Testis (tissue), 3 donors: ENCODE data around the gene PACSIN2. TPM values are rescaled to one million over a fixed set of nuclear protein-coding genes. Genes with fewer than 3 reads are reported as not detected.
"Not testable (repeated sequence)": the region's sequence is repeated elsewhere in the genome, so short reads cannot be mapped to it uniquely, and the experiment has no call there.

Experiments
- DNase-seq: peaks from one replicate; pipeline ENCODE4 v3.0.0-alpha.2; 2019
- H3K27ac ChIP-seq, 2 donors: fragments of 200-600 bp; sonication (generic); one replicate each; pipeline ENCODE4 v1.5.1; 2019
- H3K27me3 ChIP-seq: fragments of 200-600 bp; sonication (generic); one replicate; pipeline ENCODE4 v1.5.1; 2019
- H3K36me3 ChIP-seq: fragments of 200-600 bp; sonication (generic); one replicate; pipeline ENCODE4 v1.5.1; 2017; ENCODE audit warnings: low read depth; ENCODE audit errors: missing control alignments
- H3K4me1 ChIP-seq: fragments of 200-600 bp; sonication (generic); one replicate; pipeline ENCODE4 v1.5.1; 2019
- H3K4me3 ChIP-seq, 2 donors: fragments of 200-600 bp; sonication (generic); one replicate each; pipeline ENCODE4 v1.5.1; 2017 to 2019
- H3K9me3 ChIP-seq: fragments of 200-600 bp; sonication (generic); one replicate; pipeline ENCODE4 v1.5.1; 2017
- CTCF ChIP-seq, 3 experiments: fragments of 450-650 bp in 2 of 3; fragments of 200-600 bp in 1 of 3; sonication (generic) in 1 of 3; IDR thresholded peaks; one replicate each; pipeline ENCODE4 v1.5.1; 2016 to 2019; ENCODE audit warnings: antibody characterized with exemption in 3 of 3, mild to moderate bottlenecking in 2 of 3, moderate library complexity in 1 of 3
- POLR2A ChIP-seq: fragments of 450-650 bp; IDR thresholded peaks from one replicate; pipeline ENCODE4 v1.6.1; 2017; ENCODE audit warnings: antibody characterized with exemption, mild to moderate bottlenecking, moderate library complexity
- WGBS, 2 donors: methylation state at CpG; one replicate each; pipeline ENCODE4 v1.1.5; 2018; 5-methylcytosine and 5-hydroxymethylcytosine counted together
- intact Hi-C: fragments of 100-400 bp; cut with DNase I; formaldehyde crosslinking; loops from one replicate; pipeline ENCODE4 v1.15.1; 2023; ENCODE audit warnings: low total_unique reads
- polyA plus RNA-seq: library from polyadenylated mRNA; stranded (reverse); fragments of 350-450 nt; fragmentation: Illumina TruSeq; extraction: RNeasy Lipid Tissue Mini Kit (QIAGEN cat#74804); gene quantifications from one replicate; pipeline ENCODE4 v1.2.3, GENCODE V29; 2014; ENCODE audit warnings: low read depth, low replicate concordance; ENCODE audit not compliant: insufficient read depth
- total RNA-seq, 2 donors: library from RNA; depleted of rRNA; stranded (reverse); fragments of >200 nt; gene quantifications; one replicate each; pipeline ENCODE4 v1.2.3, GENCODE V29; 2016

Gene PACSIN2
- total and polyA plus RNA-seq, 3 donors from 2014 or later: 43.5 to 45.6 (median 43.6) TPM

DNA sequence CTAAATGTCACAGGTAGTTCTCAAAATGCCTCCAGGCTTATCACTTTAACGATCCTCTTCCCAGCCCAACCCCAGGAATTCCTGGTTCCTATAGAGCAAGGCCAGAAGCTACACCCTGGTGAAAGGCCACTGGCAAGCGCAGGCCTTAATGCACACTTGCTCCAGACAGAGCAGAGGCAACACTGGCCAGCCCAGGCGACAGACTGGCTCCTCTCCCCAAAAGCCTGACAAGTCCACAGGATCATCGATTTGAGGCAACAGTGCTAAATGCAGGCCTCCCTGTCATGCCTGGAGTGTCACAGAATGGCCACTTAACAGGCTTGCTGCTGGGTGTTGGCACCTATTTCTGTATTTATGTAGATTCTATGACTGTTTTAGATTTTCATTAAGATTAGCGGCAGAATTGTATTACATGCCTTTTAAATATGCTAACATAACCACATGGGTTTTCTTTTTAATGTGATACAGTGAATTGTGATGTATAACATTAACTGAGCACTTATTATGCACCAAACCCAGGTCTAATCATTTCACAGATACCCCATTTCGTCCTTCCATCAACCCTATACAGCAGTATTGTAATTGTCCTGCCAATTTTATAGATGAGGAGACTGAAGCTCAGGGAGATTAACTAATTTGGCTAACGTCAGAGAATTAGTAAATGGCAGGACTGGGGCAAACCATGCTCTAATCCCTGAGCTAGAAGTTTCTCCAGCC lies 38.6 kb downstream of the PACSIN2 start:
- H3K4me1 ChIP-seq: peaks cover 12% of the 10 kb centered on the region
- H3K27ac ChIP-seq: no peak overlapping the region
- no peaks in the 10 kb centered on the region for H3K36me3 ChIP-seq
- intact Hi-C loops: loop anchor here (10.0 kb wide), 1 partner anchor 62 kb away; no protein-coding TSS in a partner anchor
- DNase-seq: no peak
- TF ChIP-seq POLR2A (no peak), CTCF (IDR thresholded peaks at IDR 0.05) (no peak)
- no peaks in the 10 kb centered on the region for H3K27me3 ChIP-seq
- 75 to 82% methylated on average over 6 to 7 of the region's 7 CpGs for WGBS, 2 donors
- no peaks in the 10 kb centered on the region for H3K9me3 ChIP-seq
- no peak overlapping the region for H3K4me3 ChIP-seq

GRCh38 chr22:42974223-42974622 lies 40.7 kb downstream of the PACSIN2 start:
- peaks cover 12% of the 10 kb centered on the region for H3K4me1 ChIP-seq
- 94 to 95% methylated on average over 3 of the region's 3 CpGs for WGBS, 2 donors
- no peak for DNase-seq
- H3K9me3 ChIP-seq: no peaks in the 10 kb centered on the region
- no peaks in the 10 kb centered on the region for H3K36me3 ChIP-seq
- H3K27me3 ChIP-seq: no peaks in the 10 kb centered on the region
- H3K4me3 ChIP-seq: no peak overlapping the region
- no peak overlapping the region for H3K27ac ChIP-seq
- intact Hi-C loops: loop anchor here (10.0 kb wide), 1 partner anchor 59 kb away; no protein-coding TSS in a partner anchor
- no peak for TF ChIP-seq POLR2A

DNA sequence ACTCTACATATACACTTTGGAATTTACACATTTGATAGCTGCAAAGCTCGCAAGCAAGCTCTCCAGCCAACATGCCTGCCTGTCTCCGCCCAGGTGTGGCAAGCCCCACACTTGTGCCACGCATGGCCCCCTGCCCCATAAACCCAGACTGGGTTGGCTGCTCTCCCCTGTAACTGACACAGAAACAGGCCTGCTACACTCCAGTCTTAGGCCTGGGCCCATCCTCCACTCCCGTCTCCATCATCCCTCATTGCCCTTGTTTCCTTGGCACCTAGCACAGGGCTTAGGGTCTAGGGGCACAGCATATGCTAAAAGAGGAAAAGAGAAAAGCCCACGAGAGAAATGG lies 41.4 kb downstream of the PACSIN2 start:
- no peak overlapping the region for H3K27ac ChIP-seq
- H3K4me3 ChIP-seq: no peak overlapping the region
- no peak for DNase-seq
- H3K36me3 ChIP-seq: no peaks in the 10 kb centered on the region
- H3K27me3 ChIP-seq: no peaks in the 10 kb centered on the region
- WGBS, 2 donors: 90 to 92% methylated on average over 5 of the region's 5 CpGs
- intact Hi-C loops: loop anchor here (10.0 kb wide), 1 partner anchor 59 kb away; no protein-coding TSS in a partner anchor
- H3K9me3 ChIP-seq: no peaks in the 10 kb centered on the region
- H3K4me1 ChIP-seq: peaks cover 9% of the 10 kb centered on the region
- no peak for TF ChIP-seq POLR2A
- TF ChIP-seq CTCF (IDR thresholded peaks at IDR 0.05): no peak

GRCh38 chr22:42972649-42973535 lies 42.1 kb downstream of the PACSIN2 start:
- Histone ChIP-seq H3K27ac (no peak overlapping the region), H3K27me3 (no peaks in the 10 kb centered on the region), H3K36me3 (no peaks in the 10 kb centered on the region), H3K4me1 (peaks cover 3% of the 10 kb centered on the region), H3K9me3 (no peaks in the 10 kb centered on the region), H3K4me3 (no peak overlapping the region)
- DNase-seq: no peak
- intact Hi-C loops: loop anchor here (10.0 kb wide), 1 partner anchor 58 kb away; no protein-coding TSS in a partner anchor
- no peak for TF ChIP-seq CTCF (IDR thresholded peaks at IDR 0.05)
- TF ChIP-seq POLR2A: no peak
- 81 to 86% methylated on average over 10 of the region's 10 CpGs for WGBS, 2 donors

- intact Hi-C loops: loop anchor here (10.0 kb wide), 1 partner anchor 57 kb away; no protein-coding TSS in a partner anchor
- H3K36me3 ChIP-seq, H3K27me3 ChIP-seq, DNase-seq, H3K4me1 ChIP-seq, H3K27ac ChIP-seq, H3K4me3 ChIP-seq, H3K9me3 ChIP-seq: not testable (repeated sequence)
- WGBS, 2 donors: 89 to 91% methylated on average over 9 to 22 of the region's 25 CpGs
These were observed 43.5 kb downstream of the PACSIN2 start for GRCh38 chr22:42971473-42971860.
